ENCODE results near the gene GAK. TPM values are rescaled to one million over a fixed set of nuclear protein-coding genes. Genes with fewer than 3 reads are reported as not detected.

Gene GAK
- total RNA-seq, 1 donor from 2014 or later, result 123 TPM

DNA sequence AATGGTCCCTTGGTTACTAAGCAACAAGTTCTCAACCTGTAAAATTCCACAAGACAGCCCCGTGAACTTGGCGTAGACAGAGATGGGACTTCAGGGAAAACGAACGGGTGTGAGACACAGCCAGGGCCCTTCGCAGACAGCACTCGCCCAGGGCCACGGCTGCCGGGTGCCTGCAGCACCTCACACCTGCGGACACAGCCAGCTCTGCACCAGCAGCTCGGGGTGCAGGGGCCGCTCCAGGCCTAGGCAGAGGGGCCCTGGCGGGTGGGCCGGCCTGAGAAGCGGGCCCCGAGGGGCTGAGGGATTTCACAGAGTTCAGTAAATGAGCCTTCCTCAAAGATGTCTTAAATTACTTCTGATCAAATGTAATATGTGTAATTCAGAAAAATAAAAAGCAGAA, 34.0 kb downstream of the GAK start:
- Mint-ChIP-seq H3K4me1 (ENCODE audit: low read depth, unreplicated experiment) (peaks cover 5% of the 10 kb centered on the region), H3K36me3 (ENCODE audit: unreplicated experiment) (no peaks in the 10 kb centered on the region), H3K27ac (ENCODE audit: unreplicated experiment) (no peak overlapping the region), H3K9me3 (ENCODE audit: unreplicated experiment) (peaks cover 4% of the 10 kb centered on the region), H3K27me3 (ENCODE audit: unreplicated experiment) (no peaks in the 10 kb centered on the region), H3K4me3 (ENCODE audit: unreplicated experiment) (no peak overlapping the region)
- TF ChIP-seq CTCF (IDR thresholded peaks at IDR 0.05; ENCODE audit: partially characterized antibody, unreplicated experiment), result no peak
- DNase-seq, result no peak

GRCh38 chr4:896630-897029, 35.5 kb downstream of the GAK start:
- Mint-ChIP-seq H3K27ac (ENCODE audit: unreplicated experiment) (no peak overlapping the region), H3K4me1 (ENCODE audit: low read depth, unreplicated experiment) (peaks cover 5% of the 10 kb centered on the region), H3K27me3 (ENCODE audit: unreplicated experiment) (no peaks in the 10 kb centered on the region), H3K4me3 (ENCODE audit: unreplicated experiment) (no peak overlapping the region), H3K9me3 (ENCODE audit: unreplicated experiment) (peaks cover 1% of the 10 kb centered on the region), H3K36me3 (ENCODE audit: unreplicated experiment) (no peaks in the 10 kb centered on the region)
- no peak for TF ChIP-seq CTCF (IDR thresholded peaks at IDR 0.05; ENCODE audit: partially characterized antibody, unreplicated experiment)
- no peak for DNase-seq

DNA sequence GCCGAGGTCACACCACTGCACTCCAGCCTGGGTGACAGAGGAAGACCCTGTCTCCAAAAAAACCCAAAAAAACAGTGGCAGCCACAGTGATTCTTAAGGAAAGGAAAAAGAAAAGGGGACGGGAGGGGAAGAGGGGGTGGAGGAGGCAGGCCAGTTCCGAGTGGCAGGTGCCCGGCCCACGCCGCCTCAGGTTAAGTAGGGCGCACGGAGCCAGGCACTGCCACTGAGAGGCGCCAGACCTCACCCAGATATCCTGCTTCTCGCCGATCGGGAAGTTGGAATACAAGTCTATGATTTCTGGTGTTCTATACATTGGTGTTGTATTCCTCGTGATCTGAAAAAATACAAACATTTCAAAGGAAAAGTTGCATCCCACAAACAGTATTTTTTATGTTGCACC, 35.9 kb downstream of the GAK start:
- peaks cover 9% of the 10 kb centered on the region for H3K4me1 Mint-ChIP-seq (ENCODE audit: low read depth, unreplicated experiment)
- no peaks in the 10 kb centered on the region for H3K27me3 Mint-ChIP-seq (ENCODE audit: unreplicated experiment)
- H3K27ac Mint-ChIP-seq (ENCODE audit: unreplicated experiment), result no peak overlapping the region
- TF ChIP-seq CTCF (IDR thresholded peaks at IDR 0.05; ENCODE audit: partially characterized antibody, unreplicated experiment), result no peak
- no peaks in the 10 kb centered on the region for H3K36me3 Mint-ChIP-seq (ENCODE audit: unreplicated experiment)
- no peak for DNase-seq
- no peak overlapping the region for H3K4me3 Mint-ChIP-seq (ENCODE audit: unreplicated experiment)
- H3K9me3 Mint-ChIP-seq (ENCODE audit: unreplicated experiment), result peaks cover 1% of the 10 kb centered on the region

DNA sequence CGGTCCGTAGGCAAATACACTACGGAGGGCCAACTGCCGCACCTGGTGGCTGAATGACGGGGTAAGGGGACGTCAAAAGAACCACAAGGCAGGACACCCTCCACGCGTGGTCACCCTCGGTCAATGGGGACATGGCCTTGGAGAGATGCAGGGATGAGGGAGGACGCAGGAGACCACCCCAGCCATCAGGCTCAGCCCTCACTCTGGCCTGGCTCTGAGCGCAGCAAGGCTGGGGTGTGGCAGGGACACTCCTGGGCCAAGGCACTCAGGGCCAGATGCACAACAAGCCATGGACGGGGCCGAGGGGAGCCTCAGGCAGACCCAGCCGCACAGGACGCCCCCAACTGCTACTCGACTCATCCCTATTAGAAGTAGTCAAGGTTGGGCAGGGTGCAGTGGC, 36.5 kb downstream of the GAK start:
- no peaks in the 10 kb centered on the region for H3K27me3 Mint-ChIP-seq (ENCODE audit: unreplicated experiment)
- peaks cover 9% of the 10 kb centered on the region for H3K4me1 Mint-ChIP-seq (ENCODE audit: low read depth, unreplicated experiment)
- H3K9me3 Mint-ChIP-seq (ENCODE audit: unreplicated experiment), result peaks cover 1% of the 10 kb centered on the region
- H3K4me3 Mint-ChIP-seq (ENCODE audit: unreplicated experiment), result no peak overlapping the region
- H3K36me3 Mint-ChIP-seq (ENCODE audit: unreplicated experiment), result no peaks in the 10 kb centered on the region
- no peak for TF ChIP-seq CTCF (IDR thresholded peaks at IDR 0.05; ENCODE audit: partially characterized antibody, unreplicated experiment)
- no peak for DNase-seq
- no peak overlapping the region for H3K27ac Mint-ChIP-seq (ENCODE audit: unreplicated experiment)

DNA sequence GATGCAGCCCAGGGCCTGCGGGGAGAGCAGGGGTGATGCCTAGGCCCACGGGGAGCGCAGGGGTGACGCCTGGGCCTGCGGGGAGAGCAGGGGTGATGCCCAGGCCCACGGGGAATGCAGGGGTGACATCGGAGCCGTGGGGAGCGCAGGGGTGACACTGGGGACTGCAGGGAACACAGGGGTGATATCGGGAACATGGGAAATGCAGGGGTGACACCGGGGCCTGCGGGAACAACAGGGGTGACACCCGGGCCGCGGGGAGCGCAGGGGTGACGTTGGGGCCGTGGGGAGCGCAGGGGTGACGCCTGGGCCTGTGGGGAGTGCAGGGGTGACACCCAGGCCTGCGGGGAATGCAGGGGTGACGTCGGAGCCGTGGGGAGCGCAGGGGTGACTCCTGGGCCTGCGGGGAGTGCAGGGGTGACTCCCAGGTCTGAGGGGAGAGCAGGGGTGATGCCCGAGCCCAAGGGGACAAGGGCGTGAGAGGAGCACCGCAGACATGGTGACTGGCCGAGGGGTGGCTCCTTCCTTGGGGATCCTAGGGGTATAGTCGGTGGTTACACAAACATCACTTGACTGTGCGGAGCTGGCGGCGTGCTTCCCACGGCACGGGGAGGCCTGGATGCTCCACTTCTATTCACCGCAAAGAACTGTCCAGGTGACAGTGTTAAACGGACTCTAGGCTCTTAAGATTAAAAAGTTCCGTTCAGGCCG, 38.0 kb downstream of the GAK start:
- Mint-ChIP-seq H3K9me3 (ENCODE audit: unreplicated experiment) (peaks cover 1% of the 10 kb centered on the region), H3K4me3 (ENCODE audit: unreplicated experiment) (no peak overlapping the region), H3K27ac (ENCODE audit: unreplicated experiment) (no peak overlapping the region), H3K4me1 (ENCODE audit: low read depth, unreplicated experiment) (peaks cover 6% of the 10 kb centered on the region), H3K36me3 (ENCODE audit: unreplicated experiment) (no peaks in the 10 kb centered on the region), H3K27me3 (ENCODE audit: unreplicated experiment) (no peaks in the 10 kb centered on the region)
- DNase-seq, result no peak
- TF ChIP-seq CTCF (IDR thresholded peaks at IDR 0.05; ENCODE audit: partially characterized antibody, unreplicated experiment), result no peak

Data from glutamatergic neuron (in vitro differentiated cells).